A673 (cell line): ENCODE data around the gene RUSF1. TPM values are rescaled to one million over a fixed set of nuclear protein-coding genes. Genes with fewer than 3 reads are reported as not detected.
A peak's percentile ranks its signal among the peaks of the same experiment; 100 is the strongest.
"Not testable (repeated sequence)": the region's sequence is repeated elsewhere in the genome, so short reads cannot be mapped to it uniquely, and the experiment has no call there.

ENCODE experiments used
- BruUV-seq: library from RNA; stranded (reverse); fragments of 400-500 nt; replicated peaks from 2 replicates; lab custom pipeline; 2021; lab: Mats Ljungman, UMichigan
- CTCF ChIA-PET: fragments of 300-600 bp; sonication (Branson Sonifier 250); formaldehyde crosslinking; loops from one replicate; lab custom pipeline; 2022; ENCODE audit warnings: antibody characterized with exemption; lab: Charles Lee
- POLR2A ChIA-PET: fragments of 300-600 bp; sonication (Branson Sonifier 250); formaldehyde crosslinking; loops from one replicate; lab custom pipeline; 2022; ENCODE audit warnings: antibody characterized with exemption; ENCODE audit not compliant: low non-redundant PET; lab: Charles Lee
- DNase-seq: peaks from one replicate; pipeline ENCODE4 v3.0.0-alpha.2; 2015; ENCODE audit warnings: low spot score
- H3K27ac ChIP-seq: fragments of 200-600 bp; sonication (generic); 2 replicates; pipeline ENCODE4 v1.5.1; 2016; ENCODE audit warnings: mixed run types, low read depth, mild to moderate bottlenecking, mixed read lengths, antibody characterized with exemption, low read length; ENCODE audit not compliant: poor library complexity, severe bottlenecking
- H3K27me3 ChIP-seq: fragments of 200-600 bp; sonication (generic); replicated peaks from 2 replicates; pipeline ENCODE4 v1.6.1; 2017; ENCODE audit warnings: mixed run types, low read depth, mild to moderate bottlenecking, mixed read lengths, antibody characterized with exemption, low read length; ENCODE audit not compliant: insufficient read depth, poor library complexity
- H3K36me3 ChIP-seq: fragments of 200-600 bp; sonication (generic); 2 replicates; pipeline ENCODE4 v1.6.1; 2016; ENCODE audit warnings: mixed run types, mild to moderate bottlenecking, mixed read lengths, antibody characterized with exemption, low read length; ENCODE audit not compliant: insufficient read depth, poor library complexity, severe bottlenecking
- H3K4me1 ChIP-seq: fragments of 200-600 bp; sonication (generic); 2 replicates; pipeline ENCODE4 v1.6.1; 2017; ENCODE audit warnings: mixed run types, mild to moderate bottlenecking, mixed read lengths, antibody characterized with exemption, low read length; ENCODE audit not compliant: insufficient read depth, poor library complexity, severe bottlenecking
- H3K4me3 ChIP-seq: fragments of 200-600 bp; sonication (generic); 2 replicates; pipeline ENCODE4 v1.5.1; 2016; ENCODE audit warnings: low read depth, mixed run types, mild to moderate bottlenecking, mixed read lengths, low read length; ENCODE audit not compliant: poor library complexity, severe bottlenecking
- H3K9me3 ChIP-seq: fragments of 200-600 bp; sonication (generic); 2 replicates; pipeline ENCODE4 v1.6.1; 2016; ENCODE audit warnings: mixed run types, low read depth, mild to moderate bottlenecking, mixed read lengths, antibody characterized with exemption, low read length; ENCODE audit not compliant: poor library complexity, severe bottlenecking
- CTCF ChIP-seq: fragments of 300-800, 200-600 bp; sonication (generic); conservative IDR thresholded peaks from 2 replicates; pipeline ENCODE4 v1.5.1; 2017; ENCODE audit warnings: low read depth, mild to moderate bottlenecking, antibody characterized with exemption, low read length, moderate library complexity, mixed read lengths
- EZH2 ChIP-seq: fragments of 200-600 bp; sonication (generic); IDR thresholded peaks from 2 replicates; pipeline ENCODE4 v1.6.1; 2017; ENCODE audit warnings: borderline replicate concordance, low read depth, mild to moderate bottlenecking, mixed read lengths, antibody characterized with exemption, low read length; ENCODE audit not compliant: poor library complexity, severe bottlenecking
- intact Hi-C: fragments of 100-400 bp; cut with micrococcal nuclease; formaldehyde crosslinking; loops from one replicate; pipeline ENCODE4 v1.10.0; 2022; ENCODE audit not compliant: unreplicated experiment
- total RNA-seq: library from RNA; stranded (reverse); gene quantifications from 2 replicates; pipeline ENCODE4 v1.2.3, GENCODE V29; 2021

Gene RUSF1
- total RNA-seq, 1 experiment from 2014 or later: 41.9 TPM

- Histone ChIP-seq H3K4me3 (no peak overlapping the region), H3K27me3 (peaks cover 43% of the 10 kb centered on the region), H3K4me1 (no peaks in the 10 kb centered on the region), H3K27ac (no peak overlapping the region), H3K9me3 (no peaks in the 10 kb centered on the region), H3K36me3 (no peaks in the 10 kb centered on the region)
- POLR2A ChIA-PET: no interaction called here
- no peak for DNase-seq
- TF ChIP-seq EZH2: no peak
- no peak for TF ChIP-seq CTCF
- intact Hi-C loops: no loop called here
- CTCF ChIA-PET: no interaction called here
- BruUV-seq: no TSS peak
Observed at GRCh38 chr16:31528523-31529107, 20.4 kb upstream of the RUSF1 start.

- CTCF ChIA-PET: no interaction called here
Observed at GRCh38 chr16:31527734-31528274, 19.6 kb upstream of the RUSF1 start, which contains the start of gene AHSP. Gene AHSP, plus strand, starts transcription at chr16:31527900. Its CDS starts 240 bp downstream, at chr16:31528140.

GRCh38 chr16:31525113-31525512 lies 16.9 kb upstream of the RUSF1 start:
- Histone ChIP-seq H3K36me3 (no peaks in the 10 kb centered on the region), H3K4me1 (no peaks in the 10 kb centered on the region), H3K27ac (no peak overlapping the region), H3K4me3 (no peak overlapping the region), H3K9me3 (no peaks in the 10 kb centered on the region), H3K27me3 (peaks cover 30% of the 10 kb centered on the region)
- TF ChIP-seq EZH2 (no peak), CTCF (no peak)
- no peak for DNase-seq
- no TSS peak for BruUV-seq
- CTCF ChIA-PET: no interaction called here
- intact Hi-C loops: no loop called here
- POLR2A ChIA-PET: no interaction called here

More at GRCh38 chr16:31527734-31528274, 19.6 kb upstream of the RUSF1 start, which contains the start of gene AHSP:
- Histone ChIP-seq H3K36me3 (no peaks in the 10 kb centered on the region), H3K27me3 (peaks cover 43% of the 10 kb centered on the region), H3K27ac (no peak within 1 kb of the TSS), H3K4me3 (no peak within 1 kb of the TSS), H3K4me1 (no peaks in the 10 kb centered on the region), H3K9me3 (no peaks in the 10 kb centered on the region)
- TF ChIP-seq CTCF (no peak), EZH2 (peak; percentile 32)
- POLR2A ChIA-PET: no interaction called here
- no TSS peak for BruUV-seq
- intact Hi-C loops: no loop called here
- no peak for DNase-seq

- H3K36me3 ChIP-seq, BruUV-seq, H3K9me3 ChIP-seq, DNase-seq, intact Hi-C loops, H3K4me3 ChIP-seq, H3K27ac ChIP-seq, H3K4me1 ChIP-seq, POLR2A ChIA-PET, CTCF ChIA-PET: not testable (repeated sequence)
- peaks cover 21% of the 10 kb centered on the region for H3K27me3 ChIP-seq
Observed at GRCh38 chr16:31523768-31524167, 15.6 kb upstream of the RUSF1 start.
